Neuronal stem cell (in vitro differentiated cells): Measurements from ENCODE around the gene BEND5.

Source experiments
- DNase-seq: peaks from one replicate; pipeline ENCODE4 v3.0.0-alpha.2; 2013; ENCODE audit warnings: low spot score
- H2AFZ ChIP-seq: one replicate; pipeline ENCODE4 v1.6.1; 2013; ENCODE audit warnings: mild to moderate bottlenecking, low read length, inconsistent platforms
- H2AK5ac ChIP-seq: 2 replicates; pipeline ENCODE4 v1.6.1; 2013; ENCODE audit warnings: low read depth, mild to moderate bottlenecking, inconsistent platforms, low read length, moderate library complexity, mixed read lengths
- H2BK120ac ChIP-seq: 2 replicates; pipeline ENCODE4 v1.6.1; 2013; ENCODE audit warnings: low read depth, mild to moderate bottlenecking, inconsistent platforms, low read length, moderate library complexity, mixed read lengths
- H2BK12ac ChIP-seq: one replicate; pipeline ENCODE4 v1.6.1; 2013; ENCODE audit warnings: low read length, inconsistent platforms
- H2BK15ac ChIP-seq: 2 replicates; pipeline ENCODE4 v1.6.1; 2013; ENCODE audit warnings: mild to moderate bottlenecking, low read length, inconsistent platforms, mixed read lengths
- H2BK5ac ChIP-seq: one replicate; pipeline ENCODE4 v1.6.1; 2013; ENCODE audit warnings: inconsistent platforms, mild to moderate bottlenecking, low read length, moderate library complexity
- H3K14ac ChIP-seq: one replicate; pipeline ENCODE4 v1.6.1; 2013; ENCODE audit warnings: low read length, inconsistent platforms
- H3K18ac ChIP-seq: 2 replicates; pipeline ENCODE4 v1.6.1; 2013; ENCODE audit warnings: low read length, inconsistent platforms
- H3K23ac ChIP-seq: 2 replicates; pipeline ENCODE4 v1.6.1; 2013; ENCODE audit warnings: low read depth, mild to moderate bottlenecking, mixed read lengths, low read length, inconsistent platforms; ENCODE audit not compliant: poor library complexity
- H3K27ac ChIP-seq: replicated peaks from 3 replicates; pipeline ENCODE4 v1.5.1; 2013; ENCODE audit warnings: low read length, inconsistent platforms
- H3K27me3 ChIP-seq, 3 experiments: 2 replicates each; pipeline ENCODE4 v1.6.1; 2013; ENCODE audit warnings: low read length in 3 of 3, mild to moderate bottlenecking in 2 of 3, inconsistent platforms in 1 of 3, low read depth in 1 of 3, mixed read lengths in 1 of 3, moderate library complexity in 1 of 3; ENCODE audit not compliant: control insufficient read depth in 3 of 3, insufficient read depth in 3 of 3
- H3K36me3 ChIP-seq, 2 donors: replicated peaks in 1 of 2; 2 replicates each; pipeline ENCODE4 v1.6.1; 2013; ENCODE audit warnings: low read length in 2 of 2; ENCODE audit not compliant: control insufficient read depth in 2 of 2, insufficient read depth in 2 of 2
- H3K4ac ChIP-seq: 2 replicates; pipeline ENCODE4 v1.6.1; 2013; ENCODE audit warnings: inconsistent platforms, mild to moderate bottlenecking, low read length, moderate library complexity
- H3K4me1 ChIP-seq, 2 donors: 1 replicate in 1 of 2; 2 replicates in 1 of 2; pipeline ENCODE4 v1.6.1; 2013; ENCODE audit warnings: low read length in 2 of 2, low read depth in 1 of 2; ENCODE audit not compliant: control insufficient read depth in 2 of 2, insufficient read depth in 1 of 2
- H3K4me2 ChIP-seq: one replicate; pipeline ENCODE4 v1.6.1; 2013; ENCODE audit warnings: mild to moderate bottlenecking, low read length, inconsistent platforms; ENCODE audit not compliant: insufficient read depth, poor library complexity, severe bottlenecking
- H3K4me3 ChIP-seq, 2 donors: 2 replicates each; pipeline ENCODE4 v1.5.1; 2013; ENCODE audit warnings: low read length in 2 of 2, mild to moderate bottlenecking in 2 of 2, inconsistent platforms in 1 of 2, moderate library complexity in 1 of 2
- H3K79me1 ChIP-seq: one replicate; pipeline ENCODE4 v1.6.1; 2013; ENCODE audit warnings: low read depth, mild to moderate bottlenecking, inconsistent platforms, low read length, moderate library complexity
- H3K9ac ChIP-seq: one replicate; pipeline ENCODE4 v1.6.1; 2013; ENCODE audit warnings: mild to moderate bottlenecking, low read depth, low read length, inconsistent platforms; ENCODE audit not compliant: poor library complexity
- H3K9me3 ChIP-seq, 2 donors: replicated peaks in 1 of 2; 2 replicates each; pipeline versions ENCODE3 to v1.6.1; 2013; ENCODE audit warnings: low read length in 2 of 2, mild to moderate bottlenecking in 2 of 2, inconsistent platforms in 1 of 2, low read depth in 1 of 2, mixed read lengths in 1 of 2, moderate library complexity in 1 of 2; ENCODE audit not compliant: control insufficient read depth in 2 of 2, insufficient read depth in 1 of 2
- H4K8ac ChIP-seq: one replicate; pipeline ENCODE4 v1.6.1; 2013; ENCODE audit warnings: low read depth, mild to moderate bottlenecking, inconsistent platforms, low read length, moderate library complexity
- H4K91ac ChIP-seq: one replicate; pipeline ENCODE4 v1.6.1; 2013; ENCODE audit warnings: low read length, low read depth, mild to moderate bottlenecking, inconsistent platforms; ENCODE audit not compliant: poor library complexity
- WGBS, 2 donors: extraction: QIAGEN DNeasy Blood & Tissue Kit; methylation state at CpG; one replicate each; pipeline ENCODE4 v1.1.7; 2013; ENCODE audit warnings: missing lambda C conversion rate in 2 of 2, mixed read lengths in 1 of 2; ENCODE audit not compliant: insufficient read length in 2 of 2, insufficient replicate concordance in 1 of 2; ENCODE audit errors: extremely low coverage in 2 of 2; 5-methylcytosine and 5-hydroxymethylcytosine counted together

Gene BEND5

DNA sequence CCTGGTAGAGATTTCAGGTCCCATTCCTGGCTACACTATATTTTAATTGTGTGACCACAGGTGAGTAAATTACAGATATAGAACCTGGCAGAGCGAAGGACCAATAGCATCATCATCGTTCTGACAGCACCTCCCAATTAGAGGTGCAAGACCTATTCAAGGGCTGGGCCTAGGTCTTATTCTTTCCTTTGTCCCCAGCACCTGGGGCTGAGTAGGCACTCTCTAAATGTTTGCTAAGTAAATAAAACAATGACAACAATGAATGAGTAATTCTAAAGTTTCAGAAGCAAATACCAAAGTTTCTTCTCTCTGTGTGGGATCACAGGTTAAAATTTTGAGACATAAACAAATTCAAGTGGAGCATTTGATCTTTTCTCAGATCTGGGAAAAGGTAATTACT, 32.7 kb downstream of the BEND5 start:
- Histone ChIP-seq H3K23ac (no peak overlapping the region), H3K4me3 (no peak overlapping the region), H2BK120ac (no peak overlapping the region), H2BK5ac (no peak overlapping the region), H3K4me1 (no peaks in the 10 kb centered on the region), H3K36me3 (peaks cover 28 to 91% of the 10 kb centered on the region in 2 donors), H4K91ac (no peak overlapping the region), H2AK5ac (no peak overlapping the region), H3K9me3 (no peaks in the 10 kb centered on the region), H4K8ac (no peak overlapping the region), H3K4me2 (no peak overlapping the region), H3K27me3 (no peaks in the 10 kb centered on the region), H2BK12ac (no peak overlapping the region), H3K27ac (no peak overlapping the region), H3K14ac (no peak overlapping the region), H3K9ac (no peak overlapping the region), H3K79me1 (no peaks in the 10 kb centered on the region), H3K18ac (no peak overlapping the region), H3K4ac (no peak overlapping the region), H2BK15ac (no peak overlapping the region), H2AFZ (no peak overlapping the region)
- no peak for DNase-seq
- no CpG with 5 or more reads among the region's 2 CpGs for WGBS, 2 donors

DNA sequence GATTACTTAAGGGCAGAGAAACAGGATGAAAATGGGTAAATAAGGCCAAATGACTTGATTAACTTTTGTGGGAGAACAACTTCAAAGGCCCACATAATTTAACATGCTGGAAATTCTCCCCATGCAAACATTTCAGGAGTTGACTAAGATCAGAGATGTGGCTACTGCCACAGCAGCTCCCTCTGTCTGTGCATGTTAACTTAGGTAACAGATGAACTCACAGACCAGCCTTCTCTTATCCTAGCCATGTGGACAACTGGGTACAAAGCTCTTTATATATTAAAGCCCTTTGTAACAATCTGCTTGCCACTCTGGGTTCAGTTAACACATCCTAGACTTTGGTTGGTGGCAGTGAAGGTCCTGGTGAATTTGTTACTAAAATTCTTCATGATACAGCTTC, 33.2 kb downstream of the BEND5 start:
- Histone ChIP-seq H3K4me2 (no peak overlapping the region), H3K79me1 (no peaks in the 10 kb centered on the region), H4K91ac (no peak overlapping the region), H3K14ac (no peak overlapping the region), H2BK5ac (no peak overlapping the region), H2AK5ac (no peak overlapping the region), H3K18ac (no peak overlapping the region), H4K8ac (no peak overlapping the region), H2BK15ac (no peak overlapping the region), H3K9me3 (no peaks in the 10 kb centered on the region), H3K36me3 (peaks cover 25 to 91% of the 10 kb centered on the region in 2 donors), H3K27me3 (no peaks in the 10 kb centered on the region), H2BK120ac (no peak overlapping the region), H3K4me3 (no peak overlapping the region), H3K9ac (no peak overlapping the region), H3K4ac (no peak overlapping the region), H3K27ac (no peak overlapping the region), H3K4me1 (no peaks in the 10 kb centered on the region), H2AFZ (no peak overlapping the region), H2BK12ac (no peak overlapping the region), H3K23ac (no peak overlapping the region)
- DNase-seq, result no peak

DNA sequence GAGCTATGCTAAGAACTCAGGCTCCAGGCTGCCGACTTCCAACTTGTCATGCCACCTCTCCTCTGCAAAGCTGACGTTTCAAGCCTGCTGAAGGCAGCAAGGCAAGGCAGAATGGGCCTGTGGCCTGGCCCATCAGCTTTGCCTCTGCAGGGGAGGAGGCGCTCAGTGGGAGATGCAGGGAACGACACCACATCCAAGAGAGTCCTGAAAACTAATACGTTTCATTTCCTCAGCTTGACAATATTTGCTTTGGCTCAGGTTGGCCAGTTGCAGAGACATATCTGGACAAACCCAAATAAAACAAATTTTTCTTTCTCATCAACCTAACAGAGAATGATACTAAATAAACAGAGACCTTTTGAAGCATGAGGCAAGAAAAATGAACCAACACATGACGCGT, 35.3 kb downstream of the BEND5 start:
- H2BK5ac ChIP-seq, result no peak overlapping the region
- no peak overlapping the region for H3K18ac ChIP-seq
- H2BK120ac ChIP-seq, result no peak overlapping the region
- no peaks in the 10 kb centered on the region for H3K9me3 ChIP-seq
- WGBS, 2 donors, result no CpG with 5 or more reads among the region's 7 CpGs
- H3K4ac ChIP-seq, result no peak overlapping the region
- H3K4me2 ChIP-seq, result no peak overlapping the region
- no peak overlapping the region for H2BK15ac ChIP-seq
- H3K36me3 ChIP-seq, result peaks cover 21 to 98% of the 10 kb centered on the region in 2 donors
- H3K27ac ChIP-seq, result no peak overlapping the region
- no peak for DNase-seq
- H3K23ac ChIP-seq, result no peak overlapping the region
- H3K9ac ChIP-seq, result no peak overlapping the region
- no peak overlapping the region for H4K8ac ChIP-seq
- H4K91ac ChIP-seq, result no peak overlapping the region
- H2AFZ ChIP-seq, result no peak overlapping the region
- no peaks in the 10 kb centered on the region for H3K79me1 ChIP-seq
- no peaks in the 10 kb centered on the region for H3K27me3 ChIP-seq
- no peak overlapping the region for H2AK5ac ChIP-seq
- H3K14ac ChIP-seq, result no peak overlapping the region
- H3K4me3 ChIP-seq, result no peak overlapping the region
- H2BK12ac ChIP-seq, result no peak overlapping the region
- no peaks in the 10 kb centered on the region for H3K4me1 ChIP-seq

DNA sequence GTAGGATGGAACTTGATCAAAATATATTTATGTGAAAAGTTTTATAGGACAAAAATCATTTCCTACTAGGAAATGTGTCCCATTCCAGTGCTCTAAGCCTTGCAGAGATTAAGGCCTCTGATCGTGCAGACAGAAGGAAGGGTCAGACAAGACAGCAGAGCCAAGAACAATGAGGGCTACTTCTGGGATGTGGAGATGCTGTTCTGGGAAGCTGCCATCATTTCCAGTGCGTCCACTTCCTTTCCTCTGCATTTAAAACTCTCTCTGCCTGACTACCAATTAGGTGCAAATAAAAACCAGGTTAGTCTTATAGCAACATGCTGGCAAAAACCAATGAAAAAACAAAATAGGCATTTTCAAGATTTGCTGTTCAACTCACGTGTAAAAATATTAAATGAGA, 36.1 kb downstream of the BEND5 start:
- Histone ChIP-seq H3K27ac (no peak overlapping the region), H3K4me3 (no peak overlapping the region), H3K36me3 (peaks cover 27 to 98% of the 10 kb centered on the region in 2 donors), H3K4me1 (peaks cover under 1 to 6% of the 10 kb centered on the region in 2 donors), H3K4me2 (no peak overlapping the region), H2AFZ (no peak overlapping the region), H2BK15ac (no peak overlapping the region), H3K9me3 (no peaks in the 10 kb centered on the region), H4K91ac (no peak overlapping the region), H2BK12ac (no peak overlapping the region), H3K23ac (no peak overlapping the region), H2AK5ac (no peak overlapping the region), H2BK120ac (no peak overlapping the region), H3K9ac (no peak overlapping the region), H4K8ac (no peak overlapping the region), H3K27me3 (no peaks in the 10 kb centered on the region), H2BK5ac (no peak overlapping the region), H3K14ac (no peak overlapping the region), H3K4ac (no peak overlapping the region), H3K18ac (no peak overlapping the region), H3K79me1 (no peaks in the 10 kb centered on the region)
- WGBS, 2 donors, result no CpG with 5 or more reads among the region's 3 CpGs
- no peak for DNase-seq
